GM23248 (cell line): Measurements from ENCODE around the gene MFRP. TPM values are rescaled to one million over a fixed set of nuclear protein-coding genes. Genes with fewer than 3 reads are reported as not detected.

Experiments used
- DNase-seq: peaks from one replicate; pipeline ENCODE4 v3.0.0-alpha.2; 2015
- H2AFZ ChIP-seq: fragments of 200-600 bp; sonication (generic); 2 replicates; pipeline ENCODE4 v1.6.1; 2016; ENCODE audit warnings: antibody characterized with exemption
- H3F3A ChIP-seq: fragments of 200-600 bp; sonication (generic); 2 replicates; pipeline ENCODE4 v1.6.1; 2016; ENCODE audit warnings: mild to moderate bottlenecking, antibody characterized with exemption, mixed run types; ENCODE audit not compliant: insufficient read depth
- H3K27ac ChIP-seq: fragments of 200-600 bp; sonication (generic); 2 replicates; pipeline ENCODE4 v1.5.1; 2016; ENCODE audit warnings: mild to moderate bottlenecking
- H3K27me3 ChIP-seq: fragments of 200-600 bp; sonication (generic); replicated peaks from 2 replicates; pipeline ENCODE4 v1.6.1; 2016; ENCODE audit warnings: mild to moderate bottlenecking; ENCODE audit not compliant: insufficient read depth
- H3K36me3 ChIP-seq: fragments of 200-600 bp; sonication (generic); 2 replicates; pipeline ENCODE4 v1.6.1; 2016; ENCODE audit warnings: low read depth, mild to moderate bottlenecking
- H3K4me1 ChIP-seq: fragments of 200-600 bp; sonication (generic); 2 replicates; pipeline ENCODE4 v1.6.1; 2016; ENCODE audit warnings: mild to moderate bottlenecking; ENCODE audit not compliant: insufficient read depth
- H3K4me2 ChIP-seq: fragments of 200-600 bp; sonication (generic); one replicate; pipeline ENCODE4 v1.6.1; 2016; ENCODE audit warnings: mild to moderate bottlenecking; ENCODE audit not compliant: unreplicated experiment
- H3K4me3 ChIP-seq: fragments of 200-600 bp; sonication (generic); 2 replicates; pipeline ENCODE4 v1.5.1; 2016; ENCODE audit warnings: mild to moderate bottlenecking
- H3K79me2 ChIP-seq: fragments of 200-600 bp; sonication (generic); 2 replicates; pipeline ENCODE4 v1.6.1; 2016; ENCODE audit warnings: mild to moderate bottlenecking; ENCODE audit not compliant: insufficient read depth
- H3K9ac ChIP-seq: fragments of 200-600 bp; sonication (generic); 2 replicates; pipeline ENCODE4 v1.6.1; 2016; ENCODE audit warnings: mild to moderate bottlenecking
- H3K9me2 ChIP-seq: fragments of 200-600 bp; sonication (generic); 2 replicates; pipeline ENCODE4 v1.6.1; 2016; ENCODE audit warnings: mixed run types, mild to moderate bottlenecking, moderate library complexity; ENCODE audit not compliant: insufficient read depth
- H3K9me3 ChIP-seq: fragments of 200-600 bp; sonication (generic); one replicate; pipeline ENCODE4 v1.6.1; 2017; ENCODE audit warnings: low read depth
- H4K20me1 ChIP-seq: fragments of 200-600 bp; sonication (generic); 2 replicates; pipeline ENCODE4 v1.6.0; 2016; ENCODE audit not compliant: insufficient read depth
- EZH2 ChIP-seq: fragments of 200-600 bp; sonication (generic); IDR thresholded peaks from 2 replicates; pipeline ENCODE4 v1.6.1; 2018; ENCODE audit warnings: antibody characterized with exemption, mild to moderate bottlenecking; ENCODE audit not compliant: insufficient read depth, poor library complexity, severe bottlenecking
- EZH2phosphoT487 ChIP-seq: fragments of 200-600 bp; sonication (generic); IDR thresholded peaks from 2 replicates; pipeline ENCODE4 v1.6.1; 2018; ENCODE audit warnings: antibody characterized with exemption, moderate library complexity, mild to moderate bottlenecking, low read depth; ENCODE audit not compliant: insufficient read depth
- WGBS, 2 experiments: methylation state at CpG; one replicate each; pipeline ENCODE4 v1.1.6; 2015 to 2017; ENCODE audit warnings: low lambda C conversion rate in 2 of 2, low coverage in 1 of 2; ENCODE audit errors: missing lambda C conversion rate in 2 of 2; 5-methylcytosine and 5-hydroxymethylcytosine counted together
- in situ Hi-C: fragments of 300-500 bp; cut with MboI; formaldehyde crosslinking; loops from 2 replicates; pipeline ENCODE4 v1.15.0; 2020
- polyA plus RNA-seq: library from polyadenylated mRNA; unstranded; fragments of >200 nt; fragmentation: Nextera tagmentation; extraction: Ambion mirVana; gene quantifications from 2 replicates; pipeline ENCODE4 v1.2.1, GENCODE V29; 2016
- total RNA-seq: library from RNA; depleted of rRNA; stranded (reverse); fragments of >200 nt; shearing (Covaris generic); gene quantifications from 2 replicates; pipeline ENCODE4 v1.2.3, GENCODE V29; 2014

The MFRP gene
- total and polyA plus RNA-seq, 2 experiments from 2014 or later = not detected

- no peak overlapping the region for H3K4me3 ChIP-seq
- TF ChIP-seq EZH2phosphoT487 (no peak), EZH2 (no peak)
- in situ Hi-C loops = no loop called here
- no peak overlapping the region for H3K27ac ChIP-seq
- H3K9me2 ChIP-seq = no peaks in the 10 kb centered on the region
- 68 to 69% methylated on average over 12 of the region's 12 CpGs for WGBS, 2 experiments
- H3K9ac ChIP-seq = no peak overlapping the region
- H3K79me2 ChIP-seq = no peaks in the 10 kb centered on the region
- no peaks in the 10 kb centered on the region for H3K36me3 ChIP-seq
- H2AFZ ChIP-seq = no peak overlapping the region
- no peaks in the 10 kb centered on the region for H4K20me1 ChIP-seq
- peaks cover 28% of the 10 kb centered on the region for H3K4me1 ChIP-seq
- H3K27me3 ChIP-seq = no peaks in the 10 kb centered on the region
- no peaks in the 10 kb centered on the region for H3K9me3 ChIP-seq
- DNase-seq = no peak
- no peak overlapping the region for H3K4me2 ChIP-seq
- no peaks in the 10 kb centered on the region for H3F3A ChIP-seq
These were observed 30.8 kb upstream of the MFRP start for GRCh38 chr11:119377112-119377901.

- H3K27ac ChIP-seq = 0 out of 2 replicates have a peak overlapping the region, but pooled peaks have one; percentile 19
- no peaks in the 10 kb centered on the region for H3K9me2 ChIP-seq
- no peaks in the 10 kb centered on the region for H3K9me3 ChIP-seq
- H4K20me1 ChIP-seq = no peaks in the 10 kb centered on the region
- peaks cover 23% of the 10 kb centered on the region for H3K4me1 ChIP-seq
- no peaks in the 10 kb centered on the region for H3F3A ChIP-seq
- no peaks in the 10 kb centered on the region for H3K36me3 ChIP-seq
- WGBS, 2 experiments = 93 to 94% methylated on average over 10 of the region's 11 CpGs
- H3K27me3 ChIP-seq = no peaks in the 10 kb centered on the region
- peak; percentile 42 for DNase-seq
- H2AFZ ChIP-seq = no peak overlapping the region
- no peak overlapping the region for H3K4me3 ChIP-seq
- no peaks in the 10 kb centered on the region for H3K79me2 ChIP-seq
- in situ Hi-C loops = no loop called here
- H3K9ac ChIP-seq = 0 out of 2 replicates have a peak overlapping the region, but pooled peaks have one; percentile 9
- peak overlapping the region; percentile 14 for H3K4me2 ChIP-seq
- TF ChIP-seq EZH2 = no peak
- no peak for TF ChIP-seq EZH2phosphoT487
These were observed 29.8 kb upstream of the MFRP start for GRCh38 chr11:119376197-119376847.

GRCh38 chr11:119375337-119376196 is 29.1 kb upstream of the MFRP start:
- no peak overlapping the region for H2AFZ ChIP-seq
- H3K27ac ChIP-seq = 0 out of 2 replicates have a peak overlapping the region, but pooled peaks have one; percentile 19
- H4K20me1 ChIP-seq = no peaks in the 10 kb centered on the region
- peaks cover 23% of the 10 kb centered on the region for H3K4me1 ChIP-seq
- H3K79me2 ChIP-seq = no peaks in the 10 kb centered on the region
- H3K27me3 ChIP-seq = no peaks in the 10 kb centered on the region
- H3K36me3 ChIP-seq = no peaks in the 10 kb centered on the region
- peak; percentile 86 for DNase-seq
- H3K9me2 ChIP-seq = no peaks in the 10 kb centered on the region
- H3K4me3 ChIP-seq = no peak overlapping the region
- H3K9ac ChIP-seq = peak overlapping the region; percentile 9; the same call in 1 of the 2 replicates
- H3F3A ChIP-seq = no peaks in the 10 kb centered on the region
- in situ Hi-C loops = no loop called here
- H3K9me3 ChIP-seq = no peaks in the 10 kb centered on the region
- 46 to 51% methylated on average over 13 of the region's 14 CpGs for WGBS, 2 experiments
- peak overlapping the region; percentile 14 for H3K4me2 ChIP-seq
- no peak for TF ChIP-seq EZH2
- TF ChIP-seq EZH2phosphoT487 = no peak

GRCh38 chr11:119374632-119375336 is 28.3 kb upstream of the MFRP start:
- no peaks in the 10 kb centered on the region for H4K20me1 ChIP-seq
- no peaks in the 10 kb centered on the region for H3K9me2 ChIP-seq
- H3K27ac ChIP-seq = no peak overlapping the region
- in situ Hi-C loops = no loop called here
- peak overlapping the region; percentile 2; the same call in 1 of the 2 replicates for H3K9ac ChIP-seq
- no peaks in the 10 kb centered on the region for H3K9me3 ChIP-seq
- no peaks in the 10 kb centered on the region for H3K27me3 ChIP-seq
- peaks cover 23% of the 10 kb centered on the region for H3K4me1 ChIP-seq
- H3K36me3 ChIP-seq = no peaks in the 10 kb centered on the region
- TF ChIP-seq EZH2 (no peak), EZH2phosphoT487 (no peak)
- WGBS, 2 experiments = 40 to 43% methylated on average over 11 of the region's 11 CpGs
- peak; percentile 55 for DNase-seq
- peak overlapping the region; percentile 5 for H3K4me2 ChIP-seq
- H2AFZ ChIP-seq = no peak overlapping the region
- no peaks in the 10 kb centered on the region for H3F3A ChIP-seq
- H3K79me2 ChIP-seq = no peaks in the 10 kb centered on the region
- H3K4me3 ChIP-seq = no peak overlapping the region
